Measurements from ENCODE around the gene TCF3. TPM values are rescaled to one million over a fixed set of nuclear protein-coding genes. Genes with fewer than 3 reads are reported as not detected.

TCF3 gene
- total and polyA plus RNA-seq, 2 experiments from 2014 or later = 76.7 to 125 TPM

DNA sequence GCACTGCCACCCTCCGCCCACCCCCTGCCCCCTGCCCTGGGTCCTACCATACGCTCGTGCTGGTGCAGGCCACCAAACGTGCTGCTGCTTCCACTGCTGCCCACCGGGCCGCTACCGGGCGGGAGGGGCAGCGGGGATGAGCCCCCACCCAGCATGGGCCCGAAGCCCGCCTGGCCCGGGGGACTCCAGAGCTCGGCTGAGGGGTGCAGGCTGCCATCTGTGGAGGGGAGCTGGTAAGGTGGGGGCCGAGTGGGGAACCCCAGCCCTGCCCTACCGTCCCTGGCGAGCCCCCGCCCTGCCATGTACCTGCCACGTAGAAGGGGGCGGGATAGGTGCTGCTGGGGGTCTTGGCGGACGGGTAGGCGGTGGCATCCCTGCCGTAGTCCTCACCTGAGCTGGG lies 30.4 kb downstream of the TCF3 start:
- Histone ChIP-seq H3K4me3 (no peak overlapping the region), H3K9me2 (replicated peaks; ENCODE audit: insufficient read depth) (no peaks in the 10 kb centered on the region), H3K79me2 (no peaks in the 10 kb centered on the region), H4K20me1 (ENCODE audit: insufficient read depth, poor library complexity, severe bottlenecking) (no peaks in the 10 kb centered on the region), H3K9me3 (ENCODE audit: low read depth) (no peaks in the 10 kb centered on the region), H3K27me3 (no peaks in the 10 kb centered on the region), H3K4me1 (ENCODE audit: insufficient read depth) (no peaks in the 10 kb centered on the region), H2AFZ (no peak overlapping the region), H3K4me2 (no peak overlapping the region), H3K27ac (no peak overlapping the region), H3K36me3 (replicated peaks; ENCODE audit: insufficient read depth, low read depth) (no peaks in the 10 kb centered on the region)
- 93% methylated on average over 12 of the region's 23 CpGs for WGBS (ENCODE audit: low lambda C conversion rate, missing lambda C conversion rate)
- no peak for TF ChIP-seq EZH2 (IDR thresholded peaks at IDR 0.05; ENCODE audit: borderline replicate concordance)
- DNase-seq (ENCODE audit: low spot score) = no peak

DNA sequence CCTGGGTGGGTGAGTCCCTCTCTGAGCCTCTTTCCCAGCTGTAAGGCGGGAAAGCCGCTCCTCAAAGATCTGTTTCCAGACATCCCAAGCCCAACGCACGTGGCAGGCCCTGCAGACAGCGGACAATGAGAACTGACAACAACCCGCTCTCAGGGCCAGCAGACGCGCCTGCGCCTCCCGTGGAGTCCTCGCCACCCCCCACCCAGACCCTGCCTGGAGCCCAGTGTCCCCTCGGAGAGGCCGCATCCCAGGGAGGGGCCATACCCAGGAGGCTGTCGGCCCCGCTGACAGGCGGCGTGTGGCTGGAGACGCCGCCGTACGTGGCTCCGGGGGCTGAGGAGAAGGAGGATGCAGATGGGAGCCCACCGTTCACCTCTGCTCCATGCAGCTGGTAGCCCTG lies 30.8 kb downstream of the TCF3 start:
- 97% methylated on average over 18 of the region's 23 CpGs for WGBS (ENCODE audit: low lambda C conversion rate, missing lambda C conversion rate)
- H3K79me2 ChIP-seq = no peaks in the 10 kb centered on the region
- no peak overlapping the region for H2AFZ ChIP-seq
- no peak overlapping the region for H3K4me3 ChIP-seq
- no peaks in the 10 kb centered on the region for H3K9me3 ChIP-seq (ENCODE audit: low read depth)
- H3K27me3 ChIP-seq = no peaks in the 10 kb centered on the region
- H3K36me3 ChIP-seq (replicated peaks; ENCODE audit: insufficient read depth, low read depth) = no peaks in the 10 kb centered on the region
- no peak overlapping the region for H3K4me2 ChIP-seq
- DNase-seq (ENCODE audit: low spot score) = no peak
- no peaks in the 10 kb centered on the region for H3K9me2 ChIP-seq (replicated peaks; ENCODE audit: insufficient read depth)
- H3K4me1 ChIP-seq (ENCODE audit: insufficient read depth) = no peaks in the 10 kb centered on the region
- H3K27ac ChIP-seq = no peak overlapping the region
- TF ChIP-seq, protein P1, sequence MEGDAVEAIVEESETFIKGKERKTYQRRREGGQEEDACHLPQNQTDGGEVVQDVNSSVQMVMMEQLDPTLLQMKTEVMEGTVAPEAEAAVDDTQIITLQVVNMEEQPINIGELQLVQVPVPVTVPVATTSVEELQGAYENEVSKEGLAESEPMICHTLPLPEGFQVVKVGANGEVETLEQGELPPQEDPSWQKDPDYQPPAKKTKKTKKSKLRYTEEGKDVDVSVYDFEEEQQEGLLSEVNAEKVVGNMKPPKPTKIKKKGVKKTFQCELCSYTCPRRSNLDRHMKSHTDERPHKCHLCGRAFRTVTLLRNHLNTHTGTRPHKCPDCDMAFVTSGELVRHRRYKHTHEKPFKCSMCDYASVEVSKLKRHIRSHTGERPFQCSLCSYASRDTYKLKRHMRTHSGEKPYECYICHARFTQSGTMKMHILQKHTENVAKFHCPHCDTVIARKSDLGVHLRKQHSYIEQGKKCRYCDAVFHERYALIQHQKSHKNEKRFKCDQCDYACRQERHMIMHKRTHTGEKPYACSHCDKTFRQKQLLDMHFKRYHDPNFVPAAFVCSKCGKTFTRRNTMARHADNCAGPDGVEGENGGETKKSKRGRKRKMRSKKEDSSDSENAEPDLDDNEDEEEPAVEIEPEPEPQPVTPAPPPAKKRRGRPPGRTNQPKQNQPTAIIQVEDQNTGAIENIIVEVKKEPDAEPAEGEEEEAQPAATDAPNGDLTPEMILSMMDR (IDR thresholded peaks at IDR 0.05; ENCODE audit: poor library complexity) = no peak
- TF ChIP-seq EZH2 (IDR thresholded peaks at IDR 0.05; ENCODE audit: borderline replicate concordance) (no peak), EZH2phosphoT487 (IDR thresholded peaks at IDR 0.05; ENCODE audit: low read depth, severe bottlenecking, unreplicated experiment) (no peak)
- H4K20me1 ChIP-seq (ENCODE audit: insufficient read depth, poor library complexity, severe bottlenecking) = peaks cover 3% of the 10 kb centered on the region

DNA sequence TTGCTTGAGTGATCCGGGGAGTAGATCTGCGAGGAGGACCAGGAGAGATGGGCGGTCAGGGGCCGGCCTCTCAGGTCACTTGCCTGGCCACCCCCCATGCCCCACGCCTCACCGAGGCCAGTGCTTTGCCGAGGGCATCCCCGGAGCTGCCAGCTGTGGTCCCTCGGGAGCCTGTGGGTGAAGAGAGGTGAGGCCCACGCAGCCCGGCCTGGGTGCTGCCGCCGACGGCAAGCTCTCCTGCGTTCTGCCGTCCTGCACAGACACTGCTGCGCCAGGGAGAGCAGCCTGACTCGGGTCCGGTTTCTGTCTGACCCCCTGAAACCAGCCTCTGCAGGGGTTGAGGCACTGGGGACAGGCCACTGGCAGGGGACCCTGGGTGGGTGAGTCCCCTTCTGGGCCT lies 31.4 kb downstream of the TCF3 start:
- 91% methylated on average over 18 of the region's 19 CpGs for WGBS (ENCODE audit: low lambda C conversion rate, missing lambda C conversion rate)
- no peak for DNase-seq (ENCODE audit: low spot score)
- Histone ChIP-seq H3K9me3 (ENCODE audit: low read depth) (no peaks in the 10 kb centered on the region), H3K27me3 (no peaks in the 10 kb centered on the region), H3K36me3 (replicated peaks; ENCODE audit: insufficient read depth, low read depth) (no peaks in the 10 kb centered on the region), H3K9me2 (replicated peaks; ENCODE audit: insufficient read depth) (no peaks in the 10 kb centered on the region), H3K4me2 (no peak overlapping the region), H3K27ac (no peak overlapping the region), H4K20me1 (ENCODE audit: insufficient read depth, poor library complexity, severe bottlenecking) (peaks cover 3% of the 10 kb centered on the region), H3K4me1 (ENCODE audit: insufficient read depth) (no peaks in the 10 kb centered on the region), H3K79me2 (no peaks in the 10 kb centered on the region), H3K4me3 (no peak overlapping the region), H2AFZ (no peak overlapping the region)
- TF ChIP-seq, protein P1 (IDR thresholded peaks at IDR 0.05; ENCODE audit: poor library complexity) = no peak
- TF ChIP-seq EZH2phosphoT487 (IDR thresholded peaks at IDR 0.05; ENCODE audit: low read depth, severe bottlenecking, unreplicated experiment) = no peak
- TF ChIP-seq EZH2 (IDR thresholded peaks at IDR 0.05; ENCODE audit: borderline replicate concordance) = no peak

DNA sequence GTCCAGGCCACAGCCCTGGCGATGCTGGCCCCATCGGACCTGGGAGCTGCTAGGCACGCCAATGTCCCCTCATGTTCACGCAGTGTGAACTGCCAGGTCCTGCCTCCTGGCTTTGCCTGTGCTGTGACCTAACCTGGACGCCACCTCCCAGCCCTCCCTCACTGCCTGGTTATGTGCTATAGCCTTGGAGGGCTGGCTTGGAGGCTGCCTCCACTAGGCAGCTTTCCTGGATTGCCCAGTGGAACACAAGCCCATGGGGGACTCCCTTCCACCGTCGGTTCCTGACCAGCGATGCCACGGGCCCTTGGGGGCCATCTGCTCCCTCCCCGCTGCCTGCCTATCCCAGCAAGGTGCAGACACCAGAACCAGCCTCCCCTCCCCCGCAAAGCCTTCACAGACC lies 31.9 kb downstream of the TCF3 start:
- Histone ChIP-seq H3K4me2 (no peak overlapping the region), H3K79me2 (no peaks in the 10 kb centered on the region), H3K4me1 (ENCODE audit: insufficient read depth) (no peaks in the 10 kb centered on the region), H2AFZ (no peak overlapping the region), H3K27ac (no peak overlapping the region), H3K27me3 (no peaks in the 10 kb centered on the region), H3K9me2 (replicated peaks; ENCODE audit: insufficient read depth) (no peaks in the 10 kb centered on the region), H3K36me3 (replicated peaks; ENCODE audit: insufficient read depth, low read depth) (no peaks in the 10 kb centered on the region), H3K9me3 (ENCODE audit: low read depth) (no peaks in the 10 kb centered on the region), H3K4me3 (no peak overlapping the region), H4K20me1 (ENCODE audit: insufficient read depth, poor library complexity, severe bottlenecking) (peaks cover 3% of the 10 kb centered on the region)
- WGBS (ENCODE audit: low lambda C conversion rate, missing lambda C conversion rate) = 96% methylated on average over 9 of the region's 11 CpGs
- no peak for DNase-seq (ENCODE audit: low spot score)
- TF ChIP-seq, protein P1 (IDR thresholded peaks at IDR 0.05; ENCODE audit: poor library complexity) = no peak
- no peak for TF ChIP-seq EZH2phosphoT487 (IDR thresholded peaks at IDR 0.05; ENCODE audit: low read depth, severe bottlenecking, unreplicated experiment)
- no peak for TF ChIP-seq EZH2 (IDR thresholded peaks at IDR 0.05; ENCODE audit: borderline replicate concordance)

Data from hepatocyte (in vitro differentiated cells).